Stimulated activated CD8-positive, alpha-beta memory T cell treated with anti-CD3 and anti-CD28 coated beads, Interleukin-2, amount 100 ng/mL, for 48 hours (primary cell): ENCODE data around the gene COLQ.
A peak's percentile ranks its signal among the peaks of the same experiment; 100 is the strongest.

ENCODE experiments used
- DNase-seq, 2 donors: peaks; one replicate each; pipeline ENCODE4 v3.0.0-alpha.2; 2020; ENCODE audit warnings: low read depth in 2 of 2

The COLQ gene

GRCh38 chr3:15520185-15520584, 1.3 kb downstream of the COLQ start:
- peak in 1 of 2 donors; percentile 11 for DNase-seq

- DNase-seq, result no peak
Observed at GRCh38 chr3:15519096-15519495, 2.4 kb downstream of the COLQ start.

- no peak for DNase-seq
Observed at GRCh38 chr3:15514663-15515340, 6.7 kb downstream of the COLQ start.

- DNase-seq, result no peak
Observed at GRCh38 chr3:15513810-15514662, 7.5 kb downstream of the COLQ start.

GRCh38 chr3:15513116-15513515, 8.4 kb downstream of the COLQ start:
- no peak for DNase-seq

GRCh38 chr3:15512166-15512565, 9.3 kb downstream of the COLQ start:
- no peak for DNase-seq

- no peak for DNase-seq
Observed at GRCh38 chr3:15511156-15511555, 10.3 kb downstream of the COLQ start.

GRCh38 chr3:15510493-15510892, 11.0 kb downstream of the COLQ start:
- no peak for DNase-seq

GRCh38 chr3:15506571-15506970, 14.9 kb downstream of the COLQ start:
- no peak for DNase-seq

- DNase-seq, result no peak
Observed at GRCh38 chr3:15505479-15506165, 15.9 kb downstream of the COLQ start.

- DNase-seq, result no peak
Observed at GRCh38 chr3:15502616-15503015, 18.9 kb downstream of the COLQ start.

- DNase-seq, result no peak
Observed at GRCh38 chr3:15501126-15501525, 20.4 kb downstream of the COLQ start.

GRCh38 chr3:15500107-15500724, 21.3 kb downstream of the COLQ start:
- no peak for DNase-seq

GRCh38 chr3:15499536-15499935, 22.0 kb downstream of the COLQ start:
- DNase-seq, result no peak

- DNase-seq, result no peak
Observed at GRCh38 chr3:15498431-15499214, 22.9 kb downstream of the COLQ start.

GRCh38 chr3:15497964-15498363, 23.5 kb downstream of the COLQ start:
- no peak for DNase-seq

- DNase-seq, result no peak
Observed at GRCh38 chr3:15496341-15496664, 25.2 kb downstream of the COLQ start.

GRCh38 chr3:15495461-15496340, 25.8 kb downstream of the COLQ start:
- no peak for DNase-seq

GRCh38 chr3:15493436-15493835, 28.1 kb downstream of the COLQ start:
- no peak for DNase-seq

- no peak for DNase-seq
Observed at GRCh38 chr3:15492847-15493360, 28.6 kb downstream of the COLQ start.
